HG03432 (cell line): ENCODE data around the gene KLK12.
"Not testable (repeated sequence)": the region's sequence is repeated elsewhere in the genome, so short reads cannot be mapped to it uniquely, and the experiment has no call there.

Source experiments
- ATAC-seq: cut with Tn5 transposase; IDR thresholded peaks from one replicate; pipeline ENCODE4 v1.9.1; 2021; ENCODE audit warnings: mild to moderate bottlenecking, moderate library complexity; ENCODE audit not compliant: unreplicated experiment

Gene KLK12

GRCh38 chr19:51016798-51017683, 17.8 kb downstream of the KLK12 start:
- ATAC-seq = no peak

- no peak for ATAC-seq
These were observed 19.0 kb downstream of the KLK12 start for GRCh38 chr19:51015691-51016267.

GRCh38 chr19:51014242-51014641, 20.6 kb downstream of the KLK12 start:
- ATAC-seq = no peak

- ATAC-seq = no peak
These were observed 22.1 kb downstream of the KLK12 start for GRCh38 chr19:51012661-51013190.

GRCh38 chr19:51010066-51010795, 24.6 kb downstream of the KLK12 start:
- ATAC-seq = no peak

- no peak for ATAC-seq
These were observed 25.5 kb downstream of the KLK12 start for GRCh38 chr19:51009061-51009891.

GRCh38 chr19:51007488-51007887, 27.3 kb downstream of the KLK12 start:
- no peak for ATAC-seq

GRCh38 chr19:51006406-51006805, 28.4 kb downstream of the KLK12 start:
- no peak for ATAC-seq

- ATAC-seq = no peak
These were observed 29.6 kb downstream of the KLK12 start for GRCh38 chr19:51005248-51005647.

GRCh38 chr19:51003316-51003715, 31.5 kb downstream of the KLK12 start:
- ATAC-seq = no peak

GRCh38 chr19:51002542-51003311, 32.1 kb downstream of the KLK12 start:
- ATAC-seq = no peak

- ATAC-seq = no peak
These were observed 32.7 kb downstream of the KLK12 start for GRCh38 chr19:51002089-51002532.

- no peak for ATAC-seq
These were observed 33.3 kb downstream of the KLK12 start, which contains the start of gene KLK8 for GRCh38 chr19:51001515-51001914. TSS of gene KLK8 (minus strand) at chr19:51001604. CDS start at chr19:51001167, 437 bp downstream.

- ATAC-seq = no peak
These were observed 33.8 kb downstream of the KLK12 start for GRCh38 chr19:51000981-51001380.

GRCh38 chr19:51000426-51000825, 34.4 kb downstream of the KLK12 start:
- no peak for ATAC-seq

GRCh38 chr19:50998686-50999085, 36.1 kb downstream of the KLK12 start:
- ATAC-seq = no peak

GRCh38 chr19:50998061-50998460, 36.7 kb downstream of the KLK12 start:
- ATAC-seq = no peak

GRCh38 chr19:50994129-50994528, 40.7 kb downstream of the KLK12 start:
- ATAC-seq = no peak

- ATAC-seq = no peak
These were observed 42.2 kb downstream of the KLK12 start for GRCh38 chr19:50992666-50993035.

- not testable (repeated sequence) for ATAC-seq
These were observed 50.4 kb downstream of the KLK12 start for GRCh38 chr19:50984416-50984815.
